Activated CD4-positive, alpha-beta T cell treated with anti-CD3 and anti-CD28 coated beads for 36 hours (primary cell): Measurements from ENCODE around the gene PDE6B. TPM values are rescaled to one million over a fixed set of nuclear protein-coding genes. Genes with fewer than 3 reads are reported as not detected.
"Not testable (repeated sequence)": the region's sequence is repeated elsewhere in the genome, so short reads cannot be mapped to it uniquely, and the experiment has no call there.

ENCODE experiments used
- ATAC-seq: fragments of 200-7000 bp; cut with Tn5 transposase; one replicate; pipeline ENCODE4 v1.10.0; 2021; ENCODE audit warnings: mild to moderate bottlenecking, moderate library complexity
- CTCF ChIA-PET: fragments of 350-600 bp; sonication (Branson Sonifier 250); formaldehyde crosslinking; loops from one replicate; lab custom pipeline; 2021; ENCODE audit warnings: antibody characterized with exemption; lab: Charles Lee
- POLR2A ChIA-PET: fragments of 350-600 bp; sonication (Branson Sonifier 250); formaldehyde crosslinking; loops from one replicate; lab custom pipeline; 2021; ENCODE audit warnings: antibody characterized with exemption, inconsistent platforms; lab: Charles Lee
- DNase-seq: peaks from one replicate; pipeline ENCODE4 v3.0.0-alpha.2; 2020
- H3K27ac Mint-ChIP-seq: one replicate; pipeline ENCODE4 v1.8.0; 2021; ENCODE audit warnings: mixed read lengths
- H3K27me3 Mint-ChIP-seq: one replicate; pipeline ENCODE4 v1.8.0; 2021; ENCODE audit warnings: mixed read lengths
- H3K36me3 Mint-ChIP-seq: one replicate; pipeline ENCODE4 v1.8.0; 2021; ENCODE audit warnings: low read depth, mixed read lengths
- H3K4me1 Mint-ChIP-seq: one replicate; pipeline ENCODE4 v1.8.0; 2021; ENCODE audit warnings: mixed read lengths
- H3K4me3 Mint-ChIP-seq: one replicate; pipeline ENCODE4 v1.8.0; 2021; ENCODE audit warnings: mild to moderate bottlenecking, moderate library complexity, mixed read lengths
- H3K9me3 Mint-ChIP-seq: one replicate; pipeline ENCODE4 v1.8.0; 2021; ENCODE audit warnings: low read depth, mixed read lengths
- intact Hi-C, 2 experiments: fragments of 100-400 bp; cut with DNase I in 1 of 2; cut with micrococcal nuclease in 1 of 2; formaldehyde crosslinking; loops; one replicate each; pipeline versions ENCODE4 v1.14.2 to v1.15.1; 2022 to 2024; cut with DNase I, micrococcal nuclease
- total RNA-seq, 2 experiments: library from RNA; stranded (reverse); gene quantifications; one replicate each; pipeline ENCODE4 v1.2.3, GENCODE V29; 2021

PDE6B gene
- total RNA-seq, 2 experiments from 2014 or later = 16.2 to 17.2 TPM

- POLR2A ChIA-PET = no interaction called here
- peak overlapping the region; percentile 29 for H3K27ac Mint-ChIP-seq
Observed at GRCh38 chr4:700587-701264, 75.4 kb downstream of the PDE6B start.

GRCh38 chr4:702618-703048 is 77.3 kb downstream of the PDE6B start:
- DNase-seq (no peak), ATAC-seq (no peak)
- Mint-ChIP-seq H3K36me3 (no peaks in the 10 kb centered on the region), H3K27ac (no peak overlapping the region), H3K4me1 (peaks cover 10% of the 10 kb centered on the region), H3K9me3 (no peaks in the 10 kb centered on the region), H3K27me3 (no peaks in the 10 kb centered on the region), H3K4me3 (no peak overlapping the region)
- intact Hi-C loops = loop anchor here in 1 of 2 experiments (10.0 kb wide), 1 partner anchor 882 kb away; no protein-coding TSS in a partner anchor
- ChIA-PET CTCF (no interaction called here), POLR2A (no interaction called here)

More at GRCh38 chr4:700587-701264, 75.4 kb downstream of the PDE6B start:
- intact Hi-C loops = loop anchor here in 1 of 2 experiments (10.0 kb wide), 1 partner anchor 884 kb away; no protein-coding TSS in a partner anchor
- Mint-ChIP-seq H3K4me1 (peaks cover 10% of the 10 kb centered on the region), H3K4me3 (no peak overlapping the region), H3K27me3 (no peaks in the 10 kb centered on the region), H3K36me3 (no peaks in the 10 kb centered on the region), H3K9me3 (no peaks in the 10 kb centered on the region)
- DNase-seq = no peak
- ATAC-seq = no peak
- CTCF ChIA-PET = no interaction called here

- no peaks in the 10 kb centered on the region for H3K9me3 Mint-ChIP-seq
- no peak overlapping the region for H3K27ac Mint-ChIP-seq
- CTCF ChIA-PET = no interaction called here
- POLR2A ChIA-PET = no interaction called here
- intact Hi-C loops = loop anchor here in 1 of 2 experiments (10.0 kb wide), 1 partner anchor 881 kb away; no protein-coding TSS in a partner anchor
- peaks cover 12% of the 10 kb centered on the region for H3K4me1 Mint-ChIP-seq
- DNase-seq = no peak
- H3K36me3 Mint-ChIP-seq = no peaks in the 10 kb centered on the region
- no peak for ATAC-seq
- H3K4me3 Mint-ChIP-seq = no peak overlapping the region
- H3K27me3 Mint-ChIP-seq = no peaks in the 10 kb centered on the region
Observed at GRCh38 chr4:703336-704197, 78.2 kb downstream of the PDE6B start.

- ChIA-PET POLR2A (no interaction called here), CTCF (no interaction called here)
- Mint-ChIP-seq H3K9me3 (no peaks in the 10 kb centered on the region), H3K27ac (no peak overlapping the region), H3K36me3 (no peaks in the 10 kb centered on the region), H3K27me3 (no peaks in the 10 kb centered on the region), H3K4me1 (peaks cover 15% of the 10 kb centered on the region), H3K4me3 (no peak overlapping the region)
- DNase-seq (no peak), ATAC-seq (no peak)
- intact Hi-C loops = loop anchor here in 1 of 2 experiments (10.0 kb wide), 1 partner anchor 880 kb away; no protein-coding TSS in a partner anchor
Observed at GRCh38 chr4:704198-704891, 79.0 kb downstream of the PDE6B start.

- ChIA-PET POLR2A (no interaction called here), CTCF (no interaction called here)
- no peak for ATAC-seq
- H3K27me3 Mint-ChIP-seq = no peaks in the 10 kb centered on the region
- H3K9me3 Mint-ChIP-seq = no peaks in the 10 kb centered on the region
- no peak overlapping the region for H3K27ac Mint-ChIP-seq
- H3K36me3 Mint-ChIP-seq = no peaks in the 10 kb centered on the region
- H3K4me3 Mint-ChIP-seq = no peak overlapping the region
- intact Hi-C loops = loop anchor here (1.0 to 10.0 kb wide), 11 partner anchors 24 to 880 kb away; partner anchors contain the start of genes ATP5ME (in 2 of the 2), MYL5 (in 2 of the 2), DGKQ (in 1 of the 2) and GAK (in 1 of the 2)
- no peak for DNase-seq
- H3K4me1 Mint-ChIP-seq = peaks cover 17% of the 10 kb centered on the region
Observed at GRCh38 chr4:704971-705277, 79.6 kb downstream of the PDE6B start.

GRCh38 chr4:705278-706082 is 80.1 kb downstream of the PDE6B start, which contains the start of gene PCGF3:
PCGF3 (plus strand) TSS chr4:705832; CDS start chr4:733681, 27,849 bp downstream.
- peak within 1 kb of the TSS; percentile 68 for H3K4me3 Mint-ChIP-seq
- DNase-seq = peak; percentile 99
- no peaks in the 10 kb centered on the region for H3K27me3 Mint-ChIP-seq
- POLR2A ChIA-PET = no interaction called here
- H3K4me1 Mint-ChIP-seq = peaks cover 15% of the 10 kb centered on the region
- no peak within 1 kb of the TSS for H3K27ac Mint-ChIP-seq
- no peaks in the 10 kb centered on the region for H3K36me3 Mint-ChIP-seq
- H3K9me3 Mint-ChIP-seq = no peaks in the 10 kb centered on the region
- CTCF ChIA-PET = no interaction called here
- intact Hi-C loops = loop anchor here (1.0 to 10.0 kb wide), 11 partner anchors 24 to 879 kb away; partner anchors contain the start of genes ATP5ME (in 2 of the 2), MYL5 (in 2 of the 2), DGKQ (in 1 of the 2) and GAK (in 1 of the 2)
- ATAC-seq = peak; percentile 99

- H3K9me3 Mint-ChIP-seq, H3K27ac Mint-ChIP-seq, ATAC-seq, DNase-seq, CTCF ChIA-PET, H3K27me3 Mint-ChIP-seq, H3K36me3 Mint-ChIP-seq, POLR2A ChIA-PET: not testable (repeated sequence)
- intact Hi-C loops = loop anchor here in 1 of 2 experiments (10.0 kb wide), 1 partner anchor 879 kb away; no protein-coding TSS in a partner anchor
- peak overlapping the region; percentile 68 for H3K4me3 Mint-ChIP-seq
- peaks cover 15% of the 10 kb centered on the region for H3K4me1 Mint-ChIP-seq
Observed at GRCh38 chr4:706083-706633, 80.8 kb downstream of the PDE6B start.

- H3K4me3 Mint-ChIP-seq = no peak overlapping the region
- ChIA-PET CTCF (no interaction called here), POLR2A (no interaction called here)
- H3K9me3 Mint-ChIP-seq = no peaks in the 10 kb centered on the region
- intact Hi-C loops = loop anchor here in 1 of 2 experiments (10.0 kb wide), 1 partner anchor 878 kb away; no protein-coding TSS in a partner anchor
- no peak overlapping the region for H3K27ac Mint-ChIP-seq
- ATAC-seq (no peak), DNase-seq (no peak)
- no peaks in the 10 kb centered on the region for H3K27me3 Mint-ChIP-seq
- H3K4me1 Mint-ChIP-seq = peaks cover 15% of the 10 kb centered on the region
- no peaks in the 10 kb centered on the region for H3K36me3 Mint-ChIP-seq
Observed at GRCh38 chr4:706834-707598, 81.6 kb downstream of the PDE6B start.

- no peaks in the 10 kb centered on the region for H3K9me3 Mint-ChIP-seq
- H3K4me1 Mint-ChIP-seq = peaks cover 15% of the 10 kb centered on the region
- no peak overlapping the region for H3K4me3 Mint-ChIP-seq
- DNase-seq (no peak), ATAC-seq (no peak)
- no peaks in the 10 kb centered on the region for H3K27me3 Mint-ChIP-seq
- ChIA-PET CTCF (no interaction called here), POLR2A (no interaction called here)
- intact Hi-C loops = loop anchor here in 1 of 2 experiments (10.0 kb wide), 1 partner anchor 877 kb away; no protein-coding TSS in a partner anchor
- no peaks in the 10 kb centered on the region for H3K36me3 Mint-ChIP-seq
- no peak overlapping the region for H3K27ac Mint-ChIP-seq
Observed at GRCh38 chr4:707929-708630, 82.7 kb downstream of the PDE6B start.
